HepG2 (cell line): Measurements from ENCODE around the gene ZBTB18. TPM values are rescaled to one million over a fixed set of nuclear protein-coding genes. Genes with fewer than 3 reads are reported as not detected.

ENCODE experiments used
- AHR ChIP-seq: IDR thresholded peaks from 2 replicates; pipeline ENCODE4 v1.6.1; 2018; ENCODE audit warnings: missing genetic modification reagents, missing compliant biosample characterization
- MATR3 ChIP-seq: sonication (generic); formaldehyde crosslinking; IDR thresholded peaks from 2 replicates; pipeline ENCODE4 v1.4.0; 2020; ENCODE audit warnings: missing genetic modification reagents
- MAZ ChIP-seq, 2 experiments: sonication (generic) in 1 of 2; formaldehyde crosslinking in 1 of 2; IDR thresholded peaks; 2 replicates each; pipeline versions ENCODE4 v1.5.0 to v1.6.1; 2012 to 2020; ENCODE audit warnings: low read depth in 2 of 2, mild to moderate bottlenecking in 2 of 2, borderline replicate concordance in 1 of 2, improper control_type of control experiment in 1 of 2, low read length in 1 of 2, missing genetic modification reagents in 1 of 2, moderate library complexity in 1 of 2
- NFYC ChIP-seq: IDR thresholded peaks from 2 replicates; pipeline ENCODE4 v1.6.1; 2016; ENCODE audit warnings: missing genetic modification reagents, missing compliant biosample characterization
- ONECUT2 ChIP-seq: sonication (generic); formaldehyde crosslinking; IDR thresholded peaks from 2 replicates; pipeline ENCODE4 v1.4.0; 2020; ENCODE audit warnings: missing genetic modification reagents
- PHF8 ChIP-seq: sonication (generic); formaldehyde crosslinking; IDR thresholded peaks from 2 replicates; pipeline ENCODE4 v1.5.0; 2020; ENCODE audit warnings: missing genetic modification reagents
- POLR2A ChIP-seq, 2 experiments: IDR thresholded peaks; 2 replicates each; pipeline ENCODE4 v1.6.1; 2011; ENCODE audit warnings: low read depth in 2 of 2, low read length in 2 of 2, mild to moderate bottlenecking in 1 of 2, moderate library complexity in 1 of 2; ENCODE audit not compliant: insufficient read depth in 1 of 2
- RBFOX2 ChIP-seq: fragments of 200-400 bp; formaldehyde crosslinking; IDR thresholded peaks from 2 replicates; pipeline ENCODE4 v1.6.1; 2017; ENCODE audit warnings: low read depth, mild to moderate bottlenecking, low read length
- REPIN1 ChIP-seq: sonication (generic); formaldehyde crosslinking; IDR thresholded peaks from 2 replicates; pipeline ENCODE4 v1.8.0; 2022; ENCODE audit warnings: missing genetic modification reagents, low read depth, mild to moderate bottlenecking, borderline replicate concordance
- SMAD1 ChIP-seq: sonication (generic); formaldehyde crosslinking; IDR thresholded peaks from 2 replicates; pipeline ENCODE4 v1.4.0; 2020; ENCODE audit warnings: missing genetic modification reagents, low read depth, mild to moderate bottlenecking, borderline replicate concordance
- SMARCE1 ChIP-seq: fragments of 450-650 bp; IDR thresholded peaks from 2 replicates; pipeline ENCODE4 v1.6.1; 2017; ENCODE audit warnings: borderline replicate concordance
- ZMYM4 ChIP-seq: sonication (generic); formaldehyde crosslinking; IDR thresholded peaks from 2 replicates; pipeline ENCODE4 v1.8.1; 2023; ENCODE audit warnings: mild to moderate bottlenecking, missing genetic modification reagents
- ZNF333 ChIP-seq: sonication (generic); formaldehyde crosslinking; IDR thresholded peaks from 2 replicates; pipeline ENCODE4 v1.4.0; 2020; ENCODE audit warnings: mild to moderate bottlenecking, missing genetic modification reagents, borderline replicate concordance
- ZNF563 ChIP-seq: sonication (generic); formaldehyde crosslinking; IDR thresholded peaks from 2 replicates; pipeline ENCODE4 v1.8.0; 2022; ENCODE audit warnings: mild to moderate bottlenecking, moderate library complexity, missing genetic modification reagents
- polyA plus RNA-seq, 8 experiments: library from polyadenylated mRNA; depleted of rRNA in 3 of 8; stranded (reverse) in 7 of 8; unstranded in 1 of 8; fragments of >200 nt; fragmentation: Illumina TruSeq in 4 of 8; extraction: Trizol in 4 of 8; gene quantifications; 2 replicates each; pipeline versions ENCODE4 v1.2.1 to v1.2.3, GENCODE V29; 2011 to 2016; ENCODE audit warnings: low read depth in 4 of 8, missing spikeins in 1 of 8, mixed read lengths in 1 of 8; ENCODE audit not compliant: insufficient read depth in 1 of 8
- total RNA-seq, 5 experiments: library from RNA; depleted of rRNA; stranded (reverse); fragments of >200 nt; fragmentation: Illumina TruSeq; extraction: Trizol; gene quantifications; 2 replicates each; pipeline ENCODE4 v1.2.3, GENCODE V29; 2016; ENCODE audit warnings: low read depth in 1 of 5
- TF ChIP-seq, protein P1 (sequence below): sonication (generic); formaldehyde crosslinking; IDR thresholded peaks from 2 replicates; pipeline ENCODE4 v1.5.0; 2020; ENCODE audit warnings: mild to moderate bottlenecking, missing genetic modification reagents
- TF ChIP-seq, protein P2 (sequence below), 2 experiments: sonication (generic) in 1 of 2; formaldehyde crosslinking in 1 of 2; IDR thresholded peaks; 2 replicates each; pipeline versions ENCODE4 v1.5.1 to v1.6.1; 2011 to 2020; ENCODE audit warnings: borderline replicate concordance in 1 of 2, low read depth in 1 of 2, low read length in 1 of 2, mild to moderate bottlenecking in 1 of 2, missing genetic modification reagents in 1 of 2, moderate library complexity in 1 of 2
- TF ChIP-seq, protein P3 (sequence below): sonication (generic); formaldehyde crosslinking; IDR thresholded peaks from 2 replicates; pipeline ENCODE4 v1.5.0; 2020; ENCODE audit warnings: mild to moderate bottlenecking, missing genetic modification reagents, borderline replicate concordance

ZBTB18 gene
- total and polyA plus RNA-seq, 2 of the 13 experiments (the other 11 are each of a cell fraction or from before 2014, with no cell fraction given): 3.1 to 4.3 TPM

DNA sequence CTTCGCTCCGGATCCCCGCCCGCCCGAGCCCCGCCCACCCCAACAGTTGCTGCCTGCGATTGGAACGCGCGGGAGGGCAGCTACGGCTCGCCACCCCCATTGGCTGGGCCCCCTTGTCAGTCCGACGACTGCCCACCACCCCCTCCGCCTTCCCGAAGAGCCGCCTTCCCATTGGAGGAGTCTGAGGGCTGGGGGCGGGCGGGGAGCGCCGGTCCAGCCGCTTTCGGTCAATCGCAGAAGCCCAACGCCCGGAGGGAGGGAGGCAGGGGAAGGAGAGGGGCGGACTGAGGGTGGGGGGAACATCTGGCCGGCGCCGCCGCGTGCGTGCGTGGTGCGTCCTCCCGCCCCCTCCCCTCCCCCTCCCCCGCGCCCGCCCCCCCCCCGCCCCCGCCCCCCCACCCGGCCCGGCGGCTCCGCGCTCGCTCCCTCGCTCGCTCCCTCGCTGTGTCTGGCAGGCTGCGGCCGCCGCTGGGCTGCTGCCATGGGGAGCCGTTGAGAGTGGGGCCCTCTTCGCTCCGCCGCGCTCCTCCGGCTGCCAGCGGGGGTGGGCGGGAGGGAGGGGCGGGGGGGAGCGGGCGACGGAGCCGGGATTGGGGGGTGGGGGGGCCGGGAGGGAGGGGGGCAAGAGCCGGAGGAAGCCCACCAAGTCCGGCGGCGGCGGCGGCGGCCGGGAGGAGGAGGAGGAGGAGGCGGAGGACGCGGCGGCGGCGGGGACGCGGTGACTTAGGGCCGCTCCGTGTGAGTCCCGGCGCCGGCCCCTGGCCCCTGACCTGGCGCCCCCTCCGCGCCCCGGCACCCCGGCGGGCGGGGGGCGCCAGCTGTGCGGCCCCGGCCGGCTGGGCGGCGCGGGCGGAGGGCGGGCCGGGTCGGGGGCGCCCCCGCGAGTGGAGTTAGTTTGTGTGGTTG lies 2.6 kb upstream of the ZBTB18 start (continued):
- TF ChIP-seq, protein P1, sequence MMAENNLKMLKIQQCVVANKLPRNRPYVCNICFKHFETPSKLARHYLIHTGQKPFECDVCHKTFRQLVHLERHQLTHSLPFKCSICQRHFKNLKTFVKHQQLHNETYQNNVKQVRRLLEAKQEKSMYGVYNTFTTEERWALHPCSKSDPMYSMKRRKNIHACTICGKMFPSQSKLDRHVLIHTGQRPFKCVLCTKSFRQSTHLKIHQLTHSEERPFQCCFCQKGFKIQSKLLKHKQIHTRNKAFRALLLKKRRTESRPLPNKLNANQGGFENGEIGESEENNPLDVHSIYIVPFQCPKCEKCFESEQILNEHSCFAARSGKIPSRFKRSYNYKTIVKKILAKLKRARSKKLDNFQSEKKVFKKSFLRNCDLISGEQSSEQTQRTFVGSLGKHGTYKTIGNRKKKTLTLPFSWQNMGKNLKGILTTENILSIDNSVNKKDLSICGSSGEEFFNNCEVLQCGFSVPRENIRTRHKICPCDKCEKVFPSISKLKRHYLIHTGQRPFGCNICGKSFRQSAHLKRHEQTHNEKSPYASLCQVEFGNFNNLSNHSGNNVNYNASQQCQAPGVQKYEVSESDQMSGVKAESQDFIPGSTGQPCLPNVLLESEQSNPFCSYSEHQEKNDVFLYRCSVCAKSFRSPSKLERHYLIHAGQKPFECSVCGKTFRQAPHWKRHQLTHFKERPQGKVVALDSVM (CRISPR knock-in tag): 0 out of 2 replicates have a peak, but pooled peaks have one; percentile 5
- no peak for TF ChIP-seq ONECUT2
- no peak for TF ChIP-seq ZNF563
- TF ChIP-seq NFYC (CRISPR knock-in tag): peak; percentile 84
- TF ChIP-seq, protein P2, sequence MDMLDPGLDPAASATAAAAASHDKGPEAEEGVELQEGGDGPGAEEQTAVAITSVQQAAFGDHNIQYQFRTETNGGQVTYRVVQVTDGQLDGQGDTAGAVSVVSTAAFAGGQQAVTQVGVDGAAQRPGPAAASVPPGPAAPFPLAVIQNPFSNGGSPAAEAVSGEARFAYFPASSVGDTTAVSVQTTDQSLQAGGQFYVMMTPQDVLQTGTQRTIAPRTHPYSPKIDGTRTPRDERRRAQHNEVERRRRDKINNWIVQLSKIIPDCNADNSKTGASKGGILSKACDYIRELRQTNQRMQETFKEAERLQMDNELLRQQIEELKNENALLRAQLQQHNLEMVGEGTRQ (IDR thresholded peaks at IDR 0.05; ENCODE audit: low read depth, low read length): no peak
- TF ChIP-seq, protein P2 (CRISPR knock-in tag; IDR thresholded peaks at IDR 0.05; ENCODE audit: borderline replicate concordance): no peak
- TF ChIP-seq MAZ (IDR thresholded peaks at IDR 0.05; ENCODE audit: borderline replicate concordance, low read depth, low read length): peak; percentile 89
- no peak; the same call in 1 of the 2 replicates for TF ChIP-seq MAZ (CRISPR knock-in tag; IDR thresholded peaks at IDR 0.05; ENCODE audit: low read depth)
- TF ChIP-seq POLR2A (IDR thresholded peaks at IDR 0.05; ENCODE audit: insufficient read depth in 1 of 2, low read depth in 2 of 2, low read length in 2 of 2): peak in 1 of 2 experiments; percentile 37; a peak in 1 of 4 replicates
- TF ChIP-seq AHR: no peak
- no peak for TF ChIP-seq SMAD1
- no peak for TF ChIP-seq MATR3 (CRISPR knock-in tag)
- no peak for TF ChIP-seq REPIN1 (CRISPR knock-in tag)
- TF ChIP-seq ZMYM4: peak; percentile 8; the same call in 1 of the 2 replicates
- TF ChIP-seq ZNF333 (CRISPR knock-in tag): no peak
- TF ChIP-seq, protein P3, sequence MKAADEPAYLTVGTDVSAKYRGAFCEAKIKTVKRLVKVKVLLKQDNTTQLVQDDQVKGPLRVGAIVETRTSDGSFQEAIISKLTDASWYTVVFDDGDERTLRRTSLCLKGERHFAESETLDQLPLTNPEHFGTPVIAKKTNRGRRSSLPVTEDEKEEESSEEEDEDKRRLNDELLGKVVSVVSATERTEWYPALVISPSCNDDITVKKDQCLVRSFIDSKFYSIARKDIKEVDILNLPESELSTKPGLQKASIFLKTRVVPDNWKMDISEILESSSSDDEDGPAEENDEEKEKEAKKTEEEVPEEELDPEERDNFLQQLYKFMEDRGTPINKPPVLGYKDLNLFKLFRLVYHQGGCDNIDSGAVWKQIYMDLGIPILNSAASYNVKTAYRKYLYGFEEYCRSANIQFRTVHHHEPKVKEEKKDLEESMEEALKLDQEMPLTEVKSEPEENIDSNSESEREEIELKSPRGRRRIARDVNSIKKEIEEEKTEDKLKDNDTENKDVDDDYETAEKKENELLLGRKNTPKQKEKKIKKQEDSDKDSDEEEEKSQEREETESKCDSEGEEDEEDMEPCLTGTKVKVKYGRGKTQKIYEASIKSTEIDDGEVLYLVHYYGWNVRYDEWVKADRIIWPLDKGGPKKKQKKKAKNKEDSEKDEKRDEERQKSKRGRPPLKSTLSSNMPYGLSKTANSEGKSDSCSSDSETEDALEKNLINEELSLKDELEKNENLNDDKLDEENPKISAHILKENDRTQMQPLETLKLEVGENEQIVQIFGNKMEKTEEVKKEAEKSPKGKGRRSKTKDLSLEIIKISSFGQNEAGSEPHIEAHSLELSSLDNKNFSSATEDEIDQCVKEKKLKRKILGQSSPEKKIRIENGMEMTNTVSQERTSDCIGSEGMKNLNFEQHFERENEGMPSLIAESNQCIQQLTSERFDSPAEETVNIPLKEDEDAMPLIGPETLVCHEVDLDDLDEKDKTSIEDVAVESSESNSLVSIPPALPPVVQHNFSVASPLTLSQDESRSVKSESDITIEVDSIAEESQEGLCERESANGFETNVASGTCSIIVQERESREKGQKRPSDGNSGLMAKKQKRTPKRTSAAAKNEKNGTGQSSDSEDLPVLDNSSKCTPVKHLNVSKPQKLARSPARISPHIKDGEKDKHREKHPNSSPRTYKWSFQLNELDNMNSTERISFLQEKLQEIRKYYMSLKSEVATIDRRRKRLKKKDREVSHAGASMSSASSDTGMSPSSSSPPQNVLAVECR: 0 out of 2 replicates have a peak, but pooled peaks have one; percentile 0
- TF ChIP-seq SMARCE1: no peak
- TF ChIP-seq PHF8 (CRISPR knock-in tag): no peak
- peak; percentile 10; the same call in 1 of the 2 replicates for TF ChIP-seq RBFOX2
